ENCODE data around the gene CEP72. TPM values are rescaled to one million over a fixed set of nuclear protein-coding genes. Genes with fewer than 3 reads are reported as not detected.
A peak's percentile ranks its signal among the peaks of the same experiment; 100 is the strongest.

Gene CEP72
- total RNA-seq, 1 donor from 2014 or later, result 27.8 TPM

GRCh38 chr5:570886-571285 lies 41.3 kb upstream of the CEP72 start:
- no peak for DNase-seq (ENCODE audit: extremely low spot score, unreplicated experiment)
- Mint-ChIP-seq H3K4me1 (ENCODE audit: unreplicated experiment) (peaks cover 6% of the 10 kb centered on the region), H3K27ac (no peak overlapping the region), H3K4me3 (no peak overlapping the region), H3K36me3 (no peaks in the 10 kb centered on the region), H3K27me3 (peaks cover 24% of the 10 kb centered on the region), H3K9me3 (peaks cover 9% of the 10 kb centered on the region)
- no peak for TF ChIP-seq CTCF (conservative IDR thresholded peaks at IDR 0.05)

- no peak for DNase-seq (ENCODE audit: extremely low spot score, unreplicated experiment)
- TF ChIP-seq CTCF (conservative IDR thresholded peaks at IDR 0.05), result no peak
- Mint-ChIP-seq H3K9me3 (peaks cover 10% of the 10 kb centered on the region), H3K4me3 (no peak overlapping the region), H3K27me3 (peaks cover 23% of the 10 kb centered on the region), H3K27ac (no peak overlapping the region), H3K36me3 (no peaks in the 10 kb centered on the region), H3K4me1 (ENCODE audit: unreplicated experiment) (peaks cover 6% of the 10 kb centered on the region)
Measured at GRCh38 chr5:571791-572190, 40.3 kb upstream of the CEP72 start.

- peak; percentile 25 for DNase-seq (ENCODE audit: extremely low spot score, unreplicated experiment)
- Mint-ChIP-seq H3K36me3 (no peaks in the 10 kb centered on the region), H3K4me3 (no peak overlapping the region)
Measured at GRCh38 chr5:572398-573019, 39.6 kb upstream of the CEP72 start.

GRCh38 chr5:573206-573605 lies 38.9 kb upstream of the CEP72 start:
- no peaks in the 10 kb centered on the region for H3K36me3 Mint-ChIP-seq
- peaks cover 19% of the 10 kb centered on the region for H3K27me3 Mint-ChIP-seq
- DNase-seq (ENCODE audit: extremely low spot score, unreplicated experiment), result no peak
- H3K4me1 Mint-ChIP-seq (ENCODE audit: unreplicated experiment), result peaks cover 6% of the 10 kb centered on the region
- no peak overlapping the region for H3K27ac Mint-ChIP-seq
- no peak overlapping the region for H3K4me3 Mint-ChIP-seq
- H3K9me3 Mint-ChIP-seq, result peaks cover 10% of the 10 kb centered on the region
- no peak for TF ChIP-seq CTCF (conservative IDR thresholded peaks at IDR 0.05)

More at GRCh38 chr5:572398-573019, 39.6 kb upstream of the CEP72 start:
- TF ChIP-seq CTCF (conservative IDR thresholded peaks at IDR 0.05), result no peak
- peaks cover 6% of the 10 kb centered on the region for H3K4me1 Mint-ChIP-seq (ENCODE audit: unreplicated experiment)
- no peak overlapping the region for H3K27ac Mint-ChIP-seq
- peaks cover 17% of the 10 kb centered on the region for H3K27me3 Mint-ChIP-seq
- peaks cover 10% of the 10 kb centered on the region for H3K9me3 Mint-ChIP-seq

- no peaks in the 10 kb centered on the region for H3K36me3 Mint-ChIP-seq
- peaks cover 10% of the 10 kb centered on the region for H3K9me3 Mint-ChIP-seq
- H3K4me1 Mint-ChIP-seq (ENCODE audit: unreplicated experiment), result peaks cover 6% of the 10 kb centered on the region
- peak; percentile 50 for DNase-seq (ENCODE audit: extremely low spot score, unreplicated experiment)
- TF ChIP-seq CTCF (conservative IDR thresholded peaks at IDR 0.05), result no peak
- H3K4me3 Mint-ChIP-seq, result no peak overlapping the region
- no peak overlapping the region for H3K27ac Mint-ChIP-seq
- peaks cover 21% of the 10 kb centered on the region for H3K27me3 Mint-ChIP-seq
Measured at GRCh38 chr5:573976-574375, 38.2 kb upstream of the CEP72 start.
